A673 (cell line): Measurements from ENCODE around the gene EFCAB14. TPM values are rescaled to one million over a fixed set of nuclear protein-coding genes. Genes with fewer than 3 reads are reported as not detected.

Source experiments
- BruUV-seq: library from RNA; stranded (reverse); fragments of 400-500 nt; replicated peaks from 2 replicates; lab custom pipeline; 2021; lab: Mats Ljungman, UMichigan
- CTCF ChIA-PET: fragments of 300-600 bp; sonication (Branson Sonifier 250); formaldehyde crosslinking; loops from one replicate; lab custom pipeline; 2022; ENCODE audit warnings: antibody characterized with exemption; lab: Charles Lee
- POLR2A ChIA-PET: fragments of 300-600 bp; sonication (Branson Sonifier 250); formaldehyde crosslinking; loops from one replicate; lab custom pipeline; 2022; ENCODE audit warnings: antibody characterized with exemption; ENCODE audit not compliant: low non-redundant PET; lab: Charles Lee
- DNase-seq: peaks from one replicate; pipeline ENCODE4 v3.0.0-alpha.2; 2015; ENCODE audit warnings: low spot score
- H3K27ac ChIP-seq: fragments of 200-600 bp; sonication (generic); 2 replicates; pipeline ENCODE4 v1.5.1; 2016; ENCODE audit warnings: mixed run types, low read depth, mild to moderate bottlenecking, mixed read lengths, antibody characterized with exemption, low read length; ENCODE audit not compliant: poor library complexity, severe bottlenecking
- H3K27me3 ChIP-seq: fragments of 200-600 bp; sonication (generic); replicated peaks from 2 replicates; pipeline ENCODE4 v1.6.1; 2017; ENCODE audit warnings: mixed run types, low read depth, mild to moderate bottlenecking, mixed read lengths, antibody characterized with exemption, low read length; ENCODE audit not compliant: insufficient read depth, poor library complexity
- H3K36me3 ChIP-seq: fragments of 200-600 bp; sonication (generic); 2 replicates; pipeline ENCODE4 v1.6.1; 2016; ENCODE audit warnings: mixed run types, mild to moderate bottlenecking, mixed read lengths, antibody characterized with exemption, low read length; ENCODE audit not compliant: insufficient read depth, poor library complexity, severe bottlenecking
- H3K4me1 ChIP-seq: fragments of 200-600 bp; sonication (generic); 2 replicates; pipeline ENCODE4 v1.6.1; 2017; ENCODE audit warnings: mixed run types, mild to moderate bottlenecking, mixed read lengths, antibody characterized with exemption, low read length; ENCODE audit not compliant: insufficient read depth, poor library complexity, severe bottlenecking
- H3K4me3 ChIP-seq: fragments of 200-600 bp; sonication (generic); 2 replicates; pipeline ENCODE4 v1.5.1; 2016; ENCODE audit warnings: low read depth, mixed run types, mild to moderate bottlenecking, mixed read lengths, low read length; ENCODE audit not compliant: poor library complexity, severe bottlenecking
- H3K9me3 ChIP-seq: fragments of 200-600 bp; sonication (generic); 2 replicates; pipeline ENCODE4 v1.6.1; 2016; ENCODE audit warnings: mixed run types, low read depth, mild to moderate bottlenecking, mixed read lengths, antibody characterized with exemption, low read length; ENCODE audit not compliant: poor library complexity, severe bottlenecking
- CTCF ChIP-seq: fragments of 300-800, 200-600 bp; sonication (generic); conservative IDR thresholded peaks from 2 replicates; pipeline ENCODE4 v1.5.1; 2017; ENCODE audit warnings: low read depth, mild to moderate bottlenecking, antibody characterized with exemption, low read length, moderate library complexity, mixed read lengths
- EZH2 ChIP-seq: fragments of 200-600 bp; sonication (generic); IDR thresholded peaks from 2 replicates; pipeline ENCODE4 v1.6.1; 2017; ENCODE audit warnings: borderline replicate concordance, low read depth, mild to moderate bottlenecking, mixed read lengths, antibody characterized with exemption, low read length; ENCODE audit not compliant: poor library complexity, severe bottlenecking
- intact Hi-C: fragments of 100-400 bp; cut with micrococcal nuclease; formaldehyde crosslinking; loops from one replicate; pipeline ENCODE4 v1.10.0; 2022; ENCODE audit not compliant: unreplicated experiment
- total RNA-seq: library from RNA; stranded (reverse); gene quantifications from 2 replicates; pipeline ENCODE4 v1.2.3, GENCODE V29; 2021

EFCAB14 gene
- total RNA-seq, 1 experiment from 2014 or later: 39.8 TPM

- no peak for DNase-seq
- Histone ChIP-seq H3K27ac (no peak overlapping the region), H3K9me3 (peaks cover 14% of the 10 kb centered on the region), H3K4me1 (no peaks in the 10 kb centered on the region), H3K36me3 (peaks cover 14% of the 10 kb centered on the region), H3K4me3 (no peak overlapping the region), H3K27me3 (no peaks in the 10 kb centered on the region)
- POLR2A ChIA-PET: no interaction called here
- CTCF ChIA-PET: interaction anchor here (0.6 kb wide), 1 partner anchor 97 kb away, joined by 3 read pairs; no protein-coding TSS in a partner anchor
- BruUV-seq: no TSS peak
- no peak for TF ChIP-seq EZH2
- TF ChIP-seq CTCF: no peak
- intact Hi-C loops: no loop called here
These were observed 71.3 kb downstream of the EFCAB14 start for GRCh38 chr1:46647611-46648010.

- no peak for DNase-seq
- CTCF ChIA-PET: no interaction called here
- H3K9me3 ChIP-seq: peaks cover 14% of the 10 kb centered on the region
- no TSS peak for BruUV-seq
- H3K4me1 ChIP-seq: no peaks in the 10 kb centered on the region
- peaks cover 14% of the 10 kb centered on the region for H3K36me3 ChIP-seq
- H3K27me3 ChIP-seq: no peaks in the 10 kb centered on the region
- TF ChIP-seq CTCF (no peak), EZH2 (no peak)
- no peak overlapping the region for H3K4me3 ChIP-seq
- POLR2A ChIA-PET: no interaction called here
- intact Hi-C loops: no loop called here
- no peak overlapping the region for H3K27ac ChIP-seq
These were observed 72.1 kb downstream of the EFCAB14 start for GRCh38 chr1:46646844-46647243.

GRCh38 chr1:46646331-46646730 lies 72.6 kb downstream of the EFCAB14 start:
- Histone ChIP-seq H3K27ac (no peak overlapping the region), H3K36me3 (peaks cover 14% of the 10 kb centered on the region), H3K4me3 (no peak overlapping the region), H3K4me1 (no peaks in the 10 kb centered on the region), H3K9me3 (peaks cover 14% of the 10 kb centered on the region), H3K27me3 (no peaks in the 10 kb centered on the region)
- DNase-seq: no peak
- POLR2A ChIA-PET: no interaction called here
- intact Hi-C loops: no loop called here
- no peak for TF ChIP-seq EZH2
- TF ChIP-seq CTCF: no peak
- CTCF ChIA-PET: no interaction called here
- BruUV-seq: no TSS peak
